Esophagus (tissue), 2 donors: Measurements from ENCODE around the gene SEMA7A. TPM values are rescaled to one million over a fixed set of nuclear protein-coding genes. Genes with fewer than 3 reads are reported as not detected.
"Not testable (repeated sequence)": the region's sequence is repeated elsewhere in the genome, so short reads cannot be mapped to it uniquely, and the experiment has no call there.

ENCODE experiments used
- H3K27ac ChIP-seq, 2 donors: one replicate each; pipeline ENCODE4 v1.5.1; 2013; ENCODE audit warnings: low read depth in 2 of 2, mild to moderate bottlenecking in 2 of 2, inconsistent platforms in 1 of 2, low read length in 1 of 2, moderate library complexity in 1 of 2
- H3K27me3 ChIP-seq, 2 donors: one replicate each; pipeline ENCODE4 v1.6.1; 2013; ENCODE audit warnings: low read length in 2 of 2, control low read depth in 1 of 2, mild to moderate bottlenecking in 1 of 2; ENCODE audit not compliant: insufficient read depth in 2 of 2, control insufficient read depth in 1 of 2
- H3K36me3 ChIP-seq, 2 donors: one replicate each; pipeline ENCODE4 v1.6.1; 2013; ENCODE audit warnings: low read length in 1 of 2; ENCODE audit not compliant: control insufficient read depth in 2 of 2, insufficient read depth in 2 of 2
- H3K4me1 ChIP-seq, 2 donors: one replicate each; pipeline ENCODE4 v1.6.1; 2013; ENCODE audit warnings: low read length in 1 of 2; ENCODE audit not compliant: control insufficient read depth in 2 of 2, insufficient read depth in 2 of 2
- H3K4me3 ChIP-seq, 2 donors: one replicate each; pipeline ENCODE4 v1.5.1; 2013; ENCODE audit warnings: low read length in 2 of 2, mild to moderate bottlenecking in 2 of 2, low read depth in 1 of 2, moderate library complexity in 1 of 2
- H3K9me3 ChIP-seq, 2 donors: one replicate each; pipeline ENCODE4 v1.6.1; 2013; ENCODE audit warnings: mild to moderate bottlenecking in 2 of 2, low read depth in 1 of 2, low read length in 1 of 2, moderate library complexity in 1 of 2; ENCODE audit not compliant: control insufficient read depth in 2 of 2, insufficient read depth in 1 of 2
- WGBS, 2 donors: extraction: QIAGEN DNeasy Blood & Tissue Kit; methylation state at CpG; one replicate each; pipeline ENCODE4 v1.1.7; 2013; 5-methylcytosine and 5-hydroxymethylcytosine counted together
- polyA plus RNA-seq, 2 donors: library from polyadenylated mRNA; stranded (reverse); fragments of 200-250 nt; gene quantifications; one replicate each; pipeline ENCODE4 v1.2.3, GENCODE V29; 2013
- donor health status: healthy with polysubstance abuse.
- donor health status: Bipolar disorder and iron deficiency.

The SEMA7A gene
- polyA plus RNA-seq, 2 donors, result 2.2 to 9.6 TPM

- WGBS, 2 donors, result 81 to 82% methylated on average over 9 of the region's 9 CpGs
- no peak overlapping the region for H3K4me3 ChIP-seq
- no peaks in the 10 kb centered on the region for H3K9me3 ChIP-seq
- H3K27me3 ChIP-seq, result no peaks in the 10 kb centered on the region
- no peaks in the 10 kb centered on the region for H3K36me3 ChIP-seq
- H3K27ac ChIP-seq, result no peak overlapping the region
- peaks cover 0 to 4% of the 10 kb centered on the region in 2 donors for H3K4me1 ChIP-seq
Observed at GRCh38 chr15:74391582-74392450, 41.9 kb downstream of the SEMA7A start.

GRCh38 chr15:74390647-74391288 lies 43.0 kb downstream of the SEMA7A start:
- H3K9me3 ChIP-seq, result no peaks in the 10 kb centered on the region
- no peaks in the 10 kb centered on the region for H3K4me1 ChIP-seq
- H3K36me3 ChIP-seq, result no peaks in the 10 kb centered on the region
- 81 to 86% methylated on average over 12 of the region's 12 CpGs for WGBS, 2 donors
- H3K27me3 ChIP-seq, result no peaks in the 10 kb centered on the region
- no peak overlapping the region for H3K4me3 ChIP-seq
- H3K27ac ChIP-seq, result no peak overlapping the region

- H3K36me3 ChIP-seq, H3K27me3 ChIP-seq, H3K4me3 ChIP-seq, H3K27ac ChIP-seq, H3K9me3 ChIP-seq, H3K4me1 ChIP-seq: not testable (repeated sequence)
- WGBS, 2 donors, result 90 to 94% methylated on average over 11 of the region's 11 CpGs
Observed at GRCh38 chr15:74390049-74390646, 43.6 kb downstream of the SEMA7A start.

- Histone ChIP-seq H3K36me3 (no peaks in the 10 kb centered on the region), H3K4me3 (no peak overlapping the region), H3K27ac (no peak overlapping the region), H3K9me3 (no peaks in the 10 kb centered on the region), H3K4me1 (peaks cover 0 to 4% of the 10 kb centered on the region in 2 donors), H3K27me3 (no peaks in the 10 kb centered on the region)
- 74 to 75% methylated on average over 20 of the region's 20 CpGs for WGBS, 2 donors
Observed at GRCh38 chr15:74389241-74390048, 44.3 kb downstream of the SEMA7A start.

GRCh38 chr15:74388363-74388951 lies 45.3 kb downstream of the SEMA7A start:
- H3K27ac ChIP-seq, result no peak overlapping the region
- no peaks in the 10 kb centered on the region for H3K36me3 ChIP-seq
- peaks cover 0 to 9% of the 10 kb centered on the region in 2 donors for H3K4me1 ChIP-seq
- no peak overlapping the region for H3K4me3 ChIP-seq
- no peaks in the 10 kb centered on the region for H3K9me3 ChIP-seq
- no peaks in the 10 kb centered on the region for H3K27me3 ChIP-seq
- WGBS, 2 donors, result 82 to 87% methylated on average over 10 of the region's 10 CpGs

GRCh38 chr15:74387621-74388362 lies 46.0 kb downstream of the SEMA7A start:
- H3K4me3 ChIP-seq, result no peak overlapping the region
- 69% methylated on average over 10 of the region's 10 CpGs for WGBS, 2 donors
- no peak overlapping the region for H3K27ac ChIP-seq
- no peaks in the 10 kb centered on the region for H3K36me3 ChIP-seq
- no peaks in the 10 kb centered on the region for H3K27me3 ChIP-seq
- H3K9me3 ChIP-seq, result no peaks in the 10 kb centered on the region
- peaks cover 0 to 9% of the 10 kb centered on the region in 2 donors for H3K4me1 ChIP-seq

GRCh38 chr15:74387141-74387541 lies 46.6 kb downstream of the SEMA7A start:
- H3K9me3 ChIP-seq, result no peaks in the 10 kb centered on the region
- H3K36me3 ChIP-seq, result no peaks in the 10 kb centered on the region
- peaks cover 0 to 9% of the 10 kb centered on the region in 2 donors for H3K4me1 ChIP-seq
- H3K27me3 ChIP-seq, result no peaks in the 10 kb centered on the region
- H3K4me3 ChIP-seq, result no peak overlapping the region
- H3K27ac ChIP-seq, result no peak overlapping the region
- 80 to 82% methylated on average over 13 of the region's 13 CpGs for WGBS, 2 donors

GRCh38 chr15:74386496-74387140 lies 47.1 kb downstream of the SEMA7A start:
- Histone ChIP-seq H3K27ac (no peak overlapping the region), H3K27me3 (no peaks in the 10 kb centered on the region), H3K4me1 (peaks cover 0 to 9% of the 10 kb centered on the region in 2 donors), H3K4me3 (no peak overlapping the region), H3K9me3 (no peaks in the 10 kb centered on the region), H3K36me3 (no peaks in the 10 kb centered on the region)
- 73 to 74% methylated on average over 15 of the region's 15 CpGs for WGBS, 2 donors
